ENCODE data around the gene FURIN. TPM values are rescaled to one million over a fixed set of nuclear protein-coding genes. Genes with fewer than 3 reads are reported as not detected.
A peak's percentile ranks its signal among the peaks of the same experiment; 100 is the strongest.

Gene FURIN
- total RNA-seq, 1 experiment from 2014 or later = 62.0 TPM

DNA sequence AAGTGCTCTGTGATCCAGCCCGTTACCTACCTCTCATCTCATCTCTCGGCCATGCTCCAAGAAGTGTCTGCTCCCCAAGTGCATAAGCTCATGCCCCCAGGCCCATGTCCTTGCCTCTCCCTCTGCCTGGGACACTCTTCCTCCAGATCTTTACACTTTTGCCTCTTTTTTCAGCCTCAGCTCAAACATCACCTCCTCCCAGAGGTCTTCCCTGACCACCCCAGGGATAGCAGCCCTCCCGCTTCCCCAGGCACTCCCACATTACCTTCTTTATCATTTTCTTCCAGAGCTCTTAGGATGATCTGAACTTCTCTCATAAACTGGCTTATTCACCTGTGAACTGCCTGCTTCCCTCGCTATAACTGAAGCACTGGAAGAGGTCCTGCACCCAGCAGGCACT is 2.7 kb upstream of the FURIN start:
- ATAC-seq = no peak
- TF ChIP-seq, protein P1, sequence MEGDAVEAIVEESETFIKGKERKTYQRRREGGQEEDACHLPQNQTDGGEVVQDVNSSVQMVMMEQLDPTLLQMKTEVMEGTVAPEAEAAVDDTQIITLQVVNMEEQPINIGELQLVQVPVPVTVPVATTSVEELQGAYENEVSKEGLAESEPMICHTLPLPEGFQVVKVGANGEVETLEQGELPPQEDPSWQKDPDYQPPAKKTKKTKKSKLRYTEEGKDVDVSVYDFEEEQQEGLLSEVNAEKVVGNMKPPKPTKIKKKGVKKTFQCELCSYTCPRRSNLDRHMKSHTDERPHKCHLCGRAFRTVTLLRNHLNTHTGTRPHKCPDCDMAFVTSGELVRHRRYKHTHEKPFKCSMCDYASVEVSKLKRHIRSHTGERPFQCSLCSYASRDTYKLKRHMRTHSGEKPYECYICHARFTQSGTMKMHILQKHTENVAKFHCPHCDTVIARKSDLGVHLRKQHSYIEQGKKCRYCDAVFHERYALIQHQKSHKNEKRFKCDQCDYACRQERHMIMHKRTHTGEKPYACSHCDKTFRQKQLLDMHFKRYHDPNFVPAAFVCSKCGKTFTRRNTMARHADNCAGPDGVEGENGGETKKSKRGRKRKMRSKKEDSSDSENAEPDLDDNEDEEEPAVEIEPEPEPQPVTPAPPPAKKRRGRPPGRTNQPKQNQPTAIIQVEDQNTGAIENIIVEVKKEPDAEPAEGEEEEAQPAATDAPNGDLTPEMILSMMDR (IDR thresholded peaks at IDR 0.05) = no peak
- no peak for TF ChIP-seq SIN3A (IDR thresholded peaks at IDR 0.05; ENCODE audit: borderline replicate concordance, insufficient read depth, low read depth, low read length)
- no peak for TF ChIP-seq REST (IDR thresholded peaks at IDR 0.05; ENCODE audit: insufficient read depth in 1 of 2, low read depth in 2 of 2, low read length in 1 of 2)
- no peak for TF ChIP-seq POLR2AphosphoS5 (IDR thresholded peaks at IDR 0.05; ENCODE audit: low read depth, low read length)
- TF ChIP-seq TCF7L2 (IDR thresholded peaks at IDR 0.05; ENCODE audit: low read depth, low read length) = no peak

GRCh38 chr15:90866161-90866715 is 2.1 kb upstream of the FURIN start:
- H3K27ac ChIP-seq (ENCODE audit: low read length) = 0 out of 2 replicates have a peak overlapping the region, but pooled peaks have one; percentile 37
- intact Hi-C loops (cut with micrococcal nuclease; ENCODE audit: unreplicated experiment) = no loop called here
- CTCF ChIA-PET = no interaction called here
- in situ Hi-C loops (cut with HindIII; ENCODE audit: low pct_unique_long_range_greater_than_20kb, low sequenced_read_pairs) = no loop called here
- H3K9me3 ChIP-seq (ENCODE audit: control insufficient read depth, insufficient read depth, low read depth, low read length) = no peaks in the 10 kb centered on the region
- no peak overlapping the region for H3K4me3 ChIP-seq (ENCODE audit: low read depth in 2 of 2, low read length in 2 of 2)
- POLR2A ChIA-PET = no interaction called here
- ATAC-seq (no peak), DNase-seq (ENCODE audit: low read depth, low spot score) (no peak)
- no TSS peak for BruUV-seq (replicated peaks)
- no peaks in the 10 kb centered on the region for H3K36me3 ChIP-seq (ENCODE audit: control insufficient read depth, insufficient read depth, low read length)
- peaks cover 60% of the 10 kb centered on the region for H3K4me1 ChIP-seq (ENCODE audit: control insufficient read depth, insufficient read depth, low read length)
- no peak for TF ChIP-seq POLR2AphosphoS5 (IDR thresholded peaks at IDR 0.05; ENCODE audit: low read depth, low read length)
- no peak for TF ChIP-seq REST (IDR thresholded peaks at IDR 0.05; ENCODE audit: insufficient read depth in 1 of 2, low read depth in 2 of 2, low read length in 1 of 2)
- no peak for TF ChIP-seq SIN3A (IDR thresholded peaks at IDR 0.05; ENCODE audit: borderline replicate concordance, insufficient read depth, low read depth, low read length)
- TF ChIP-seq TCF7L2 (IDR thresholded peaks at IDR 0.05; ENCODE audit: low read depth, low read length) = no peak
- TF ChIP-seq, protein P1 (IDR thresholded peaks at IDR 0.05) = no peak
- H3K27me3 ChIP-seq (ENCODE audit: control insufficient read depth, insufficient read depth, low read length) = no peaks in the 10 kb centered on the region

More for the DNA sequence above, 2.7 kb upstream of the FURIN start:
- ChIA-PET CTCF (no interaction called here), POLR2A (no interaction called here)
- no peaks in the 10 kb centered on the region for H3K36me3 ChIP-seq (ENCODE audit: control insufficient read depth, insufficient read depth, low read length)
- no peaks in the 10 kb centered on the region for H3K27me3 ChIP-seq (ENCODE audit: control insufficient read depth, insufficient read depth, low read length)
- in situ Hi-C loops (cut with HindIII; ENCODE audit: low pct_unique_long_range_greater_than_20kb, low sequenced_read_pairs) (no loop called here), intact Hi-C loops (cut with micrococcal nuclease; ENCODE audit: unreplicated experiment) (no loop called here)
- DNase-seq (ENCODE audit: low read depth, low spot score) = no peak
- no peak overlapping the region for H3K27ac ChIP-seq (ENCODE audit: low read length)
- BruUV-seq (replicated peaks) = no TSS peak
- peaks cover 63% of the 10 kb centered on the region for H3K4me1 ChIP-seq (ENCODE audit: control insufficient read depth, insufficient read depth, low read length)
- no peaks in the 10 kb centered on the region for H3K9me3 ChIP-seq (ENCODE audit: control insufficient read depth, insufficient read depth, low read depth, low read length)
- H3K4me3 ChIP-seq (ENCODE audit: low read depth in 2 of 2, low read length in 2 of 2) = no peak overlapping the region
